GM21737 (cell line): ENCODE results near the gene COPS2.

Experiments used
- ATAC-seq: cut with Tn5 transposase; IDR thresholded peaks from one replicate; pipeline ENCODE4 v1.9.1; 2021; ENCODE audit warnings: mild to moderate bottlenecking, moderate library complexity; ENCODE audit not compliant: unreplicated experiment

COPS2 gene

DNA sequence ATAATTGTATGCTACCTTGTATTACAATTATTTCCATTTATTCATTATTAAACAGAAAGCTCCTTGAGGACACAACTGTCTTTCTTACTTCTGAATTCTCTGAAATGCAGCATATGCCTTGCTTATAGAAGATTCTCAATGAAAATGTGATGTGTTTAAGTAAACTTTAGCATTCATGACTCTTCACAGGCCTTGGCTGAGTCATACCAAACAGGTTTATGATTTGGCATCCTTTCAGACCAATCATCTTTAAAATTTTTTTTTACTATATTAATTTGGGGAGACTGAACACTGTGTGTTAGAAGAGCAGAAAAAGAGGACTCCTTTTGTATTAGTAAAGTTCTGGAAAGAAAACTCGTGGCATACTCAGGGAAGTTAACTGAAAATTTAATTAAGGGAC is 8.3 kb upstream of the COPS2 start:
- ATAC-seq = no peak

GRCh38 chr15:49155834-49156627 is 632 bp upstream of the COPS2 start:
- peak; percentile 23 for ATAC-seq

DNA sequence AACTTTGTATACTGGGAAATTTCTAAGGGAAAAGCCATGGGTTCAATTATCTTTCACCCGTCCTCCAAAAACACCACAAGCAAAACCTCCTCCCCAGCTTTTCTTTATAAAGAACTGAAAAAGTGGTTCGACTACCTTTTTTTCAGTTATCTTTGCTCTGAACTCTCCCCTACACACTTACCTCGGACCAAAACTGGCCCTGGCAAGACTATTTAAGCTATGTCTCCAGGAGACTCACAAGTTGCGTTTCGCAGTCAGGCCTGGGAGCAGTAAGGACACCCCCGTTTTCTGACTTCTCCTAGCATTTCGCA is 645 bp downstream of the COPS2 start:
- peak; percentile 12 for ATAC-seq

- no peak for ATAC-seq
Measured at GRCh38 chr15:49154359-49154758, 1.0 kb downstream of the COPS2 start.

DNA sequence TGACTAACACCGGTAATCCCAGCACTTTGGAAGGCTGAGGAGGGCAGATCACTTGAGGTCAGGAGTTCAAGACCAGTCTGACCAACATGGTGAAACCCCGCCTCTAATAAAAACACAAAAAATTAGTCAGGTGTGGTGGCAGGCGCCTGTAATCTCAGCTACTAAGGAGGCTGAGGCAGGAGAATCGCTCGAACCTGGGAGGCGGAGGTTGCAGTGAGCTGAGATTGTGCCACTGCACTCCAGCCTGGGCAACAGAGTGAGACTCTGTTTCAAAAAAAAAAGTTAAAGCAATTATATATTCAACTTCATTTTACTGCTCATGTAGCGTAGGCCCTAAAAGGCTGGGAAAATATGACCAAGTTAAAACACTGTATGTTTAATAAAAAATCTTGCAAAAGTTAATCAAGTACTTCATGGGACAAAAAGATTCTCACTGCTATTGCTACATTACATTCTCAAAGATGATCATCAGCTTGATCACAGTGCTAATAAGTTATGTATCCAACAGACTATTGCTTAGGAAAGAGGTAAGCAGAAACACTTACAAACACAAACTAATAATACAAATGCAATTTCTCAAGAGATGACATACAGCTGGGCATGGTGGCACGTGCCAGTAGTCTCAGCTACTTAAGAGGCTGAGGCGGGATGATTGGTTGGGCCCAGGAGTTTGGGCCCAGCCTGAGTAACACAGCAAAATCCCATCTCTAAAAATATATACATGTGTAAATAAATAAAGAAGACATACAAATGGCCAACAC is 2.7 kb downstream of the COPS2 start:
- no peak for ATAC-seq

GRCh38 chr15:49151831-49152230 is 3.6 kb downstream of the COPS2 start:
- ATAC-seq = no peak

DNA sequence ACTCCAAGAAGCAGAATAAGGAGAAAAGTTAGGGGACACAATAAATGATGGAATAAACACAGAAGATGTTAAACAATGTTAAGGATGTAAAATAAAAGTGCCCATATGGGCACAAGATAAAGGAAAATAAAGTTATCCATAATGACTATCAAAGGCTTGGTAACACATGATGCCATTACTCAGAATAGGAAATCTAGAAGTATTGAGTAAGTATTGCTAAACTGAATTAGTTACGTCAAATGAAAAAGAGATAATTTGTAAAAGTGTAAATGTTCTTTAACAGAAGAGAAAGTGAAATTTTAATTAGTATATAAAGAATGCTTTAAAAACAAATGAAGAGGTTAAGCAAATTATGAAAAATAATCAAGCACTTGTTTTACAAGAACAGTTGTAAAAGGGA is 6.7 kb downstream of the COPS2 start:
- ATAC-seq = no peak

DNA sequence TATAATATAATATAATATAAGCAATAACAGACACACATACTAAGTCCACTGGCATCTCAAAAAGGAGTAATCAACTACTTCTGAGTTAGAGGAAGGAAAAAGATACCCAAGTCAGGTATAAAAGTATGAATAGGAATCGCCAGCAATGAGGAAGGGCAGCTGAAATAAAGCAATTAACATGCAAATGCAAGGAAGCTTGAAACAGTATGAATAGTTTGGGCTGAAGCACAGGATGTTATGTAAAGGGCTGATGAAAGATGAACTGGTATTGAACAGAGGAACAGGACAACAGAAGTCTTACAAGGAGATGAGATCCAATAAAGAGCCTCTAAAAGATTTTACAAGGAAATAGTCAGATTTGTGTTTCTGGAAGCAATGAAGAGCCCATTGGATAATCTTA is 7.1 kb downstream of the COPS2 start:
- no peak for ATAC-seq

DNA sequence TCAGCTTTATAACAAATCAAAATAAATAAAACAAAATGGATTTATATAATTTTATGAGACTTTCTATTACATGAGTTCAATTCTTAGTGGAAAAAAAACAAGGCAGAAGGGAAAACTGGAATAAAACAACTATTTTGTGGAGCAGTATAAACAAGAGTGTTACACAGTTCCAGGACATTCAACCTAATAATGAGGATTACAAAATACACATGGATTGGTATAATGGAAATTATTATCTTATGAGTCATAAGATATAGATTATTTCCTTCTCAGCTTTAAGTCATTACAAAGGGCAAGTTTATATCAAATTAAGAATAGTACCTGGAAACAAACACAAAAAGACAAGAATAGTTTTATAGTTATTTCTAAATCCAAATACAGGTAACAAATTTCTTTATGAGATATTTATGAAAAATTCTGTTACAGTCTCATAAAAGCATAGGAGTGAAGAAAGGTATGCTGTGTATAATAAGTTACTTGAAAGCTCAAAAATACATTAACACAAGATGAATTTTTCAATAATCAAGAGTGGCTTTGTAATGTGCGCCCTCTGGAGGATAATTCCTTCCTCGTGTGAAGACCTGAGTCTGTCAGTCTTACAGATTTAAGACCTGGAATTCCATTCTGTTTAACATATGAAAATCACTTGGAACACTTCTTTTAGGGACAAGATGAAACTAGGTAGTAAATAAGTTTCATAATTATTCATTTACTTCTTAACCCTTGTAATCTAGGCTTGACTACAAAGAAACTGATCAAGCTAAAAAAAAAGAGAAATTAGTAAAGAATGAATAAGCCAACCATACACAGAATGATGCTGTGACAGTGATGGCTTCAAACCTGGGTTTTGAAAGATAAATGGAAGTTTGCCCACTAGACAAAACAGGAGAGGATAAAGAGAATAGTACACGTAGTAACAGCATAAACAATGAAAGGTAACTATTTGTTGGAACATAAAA is 9.5 kb downstream of the COPS2 start:
- ATAC-seq = no peak

GRCh38 chr15:49137861-49138260 is 17.5 kb downstream of the COPS2 start:
- no peak for ATAC-seq

DNA sequence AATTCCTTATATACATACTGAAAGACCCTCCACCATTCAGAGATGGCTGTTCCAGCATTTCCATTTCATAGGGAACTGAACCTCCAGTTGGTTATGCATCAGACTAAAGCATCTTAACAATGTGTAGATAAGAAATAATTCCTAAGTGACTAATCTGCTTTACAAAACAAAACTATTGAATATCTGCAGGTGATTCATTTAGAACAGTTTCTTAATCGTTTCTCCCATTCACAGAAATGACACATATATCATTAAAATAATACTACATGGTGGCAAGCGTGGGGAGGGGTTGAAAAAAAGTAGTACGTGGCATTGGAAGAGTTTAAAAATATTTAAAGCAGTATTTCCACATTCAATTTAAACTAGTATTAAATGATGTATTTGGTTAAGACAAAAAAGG is 19.5 kb downstream of the COPS2 start:
- ATAC-seq = no peak

GRCh38 chr15:49135342-49135857 is 20.0 kb downstream of the COPS2 start:
- ATAC-seq = peak; percentile 54

DNA sequence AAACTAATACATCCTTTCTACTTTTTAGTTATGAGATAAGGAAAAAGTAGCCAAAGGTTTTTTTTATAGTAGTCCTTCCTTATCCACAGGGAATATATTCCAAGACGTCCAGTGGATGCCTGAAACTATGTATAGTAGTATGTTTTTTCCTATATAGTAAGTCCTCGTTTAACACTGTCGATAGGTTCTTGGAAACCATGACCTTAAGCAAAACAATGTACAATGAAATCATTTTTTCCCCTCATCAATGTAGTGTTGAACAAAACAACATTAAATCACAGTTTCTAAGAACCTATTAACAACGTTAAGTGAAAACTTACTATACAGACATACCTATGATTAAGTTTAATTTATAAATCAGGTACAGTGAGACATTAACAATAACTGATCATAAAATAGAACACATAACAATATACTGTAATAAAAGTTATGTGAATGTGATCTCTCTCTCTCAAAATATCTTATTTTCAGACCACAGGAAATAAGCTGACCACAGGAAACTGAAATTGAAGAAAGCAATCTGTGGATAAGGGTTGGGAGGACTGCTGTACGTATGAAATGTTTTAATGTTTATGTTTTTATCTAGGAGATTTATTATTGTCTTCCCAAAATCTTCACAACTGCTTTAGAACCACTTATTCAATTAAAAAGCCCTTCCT is 20.6 kb downstream of the COPS2 start:
- peak; percentile 43 for ATAC-seq

- ATAC-seq = no peak
Measured at GRCh38 chr15:49131403-49131802, 24.0 kb downstream of the COPS2 start.

DNA sequence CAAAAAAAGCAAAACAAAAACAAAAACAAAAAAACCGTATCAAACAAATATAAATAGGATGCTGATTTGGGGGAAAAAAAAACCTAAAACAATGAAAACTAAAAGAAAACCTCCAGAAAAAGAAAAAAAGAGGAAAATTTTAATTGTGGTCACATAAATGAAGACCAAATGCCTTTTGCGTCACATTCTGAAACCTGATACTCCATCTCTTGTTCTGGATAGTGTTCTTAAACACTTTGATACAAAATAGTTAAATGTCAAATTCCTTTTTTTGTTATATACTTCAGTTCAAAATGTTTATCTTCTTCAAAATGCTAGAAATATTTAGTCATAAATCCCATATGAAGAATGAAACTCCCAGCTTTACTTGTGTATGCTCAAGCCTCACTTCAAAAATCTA is 31.0 kb downstream of the COPS2 start:
- ATAC-seq = no peak

- ATAC-seq = no peak
Measured at GRCh38 chr15:49122541-49123062, 32.8 kb downstream of the COPS2 start.

GRCh38 chr15:49121901-49122300 is 33.5 kb downstream of the COPS2 start:
- ATAC-seq = no peak

- no peak for ATAC-seq
Measured at GRCh38 chr15:49120832-49121231, 34.6 kb downstream of the COPS2 start.

- no peak for ATAC-seq
Measured at GRCh38 chr15:49116108-49116857, 39.1 kb downstream of the COPS2 start.

GRCh38 chr15:49115062-49115461 is 40.3 kb downstream of the COPS2 start:
- no peak for ATAC-seq
